Measurements from ENCODE around the gene TBC1D1. TPM values are rescaled to one million over a fixed set of nuclear protein-coding genes. Genes with fewer than 3 reads are reported as not detected.

Gene TBC1D1
- total RNA-seq, 4 donors from 2014 or later: 111 to 176 (median 142) TPM

DNA sequence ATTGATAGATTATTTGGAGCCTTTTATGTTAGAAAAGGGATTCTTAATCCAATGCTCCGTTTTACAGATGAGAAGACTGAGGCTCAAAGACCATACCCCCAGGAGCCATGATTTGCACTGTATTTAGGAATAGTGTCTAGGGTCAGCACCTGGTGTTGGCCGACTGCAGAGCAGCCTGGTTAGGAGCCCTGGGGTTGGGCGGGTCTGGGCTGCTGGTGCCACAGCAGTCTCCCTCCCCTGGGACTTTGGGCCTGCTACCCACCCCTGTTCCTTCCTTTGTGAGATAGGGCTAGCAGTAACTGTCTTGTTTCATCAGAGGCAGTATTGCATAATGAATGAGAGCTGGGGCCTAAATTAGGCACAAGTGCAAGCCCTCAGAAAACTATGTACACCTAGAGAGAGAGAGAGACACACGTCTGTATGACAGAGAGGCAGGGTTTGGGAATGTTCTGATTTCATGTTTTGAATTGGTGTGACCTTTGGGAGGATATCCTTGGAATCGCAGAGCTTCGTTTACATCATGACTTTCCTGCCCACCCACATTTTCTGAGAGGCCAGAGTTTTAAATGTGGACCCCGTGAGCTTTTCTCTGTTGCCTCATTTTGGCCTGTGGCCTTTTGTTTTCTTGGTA, 181.0 kb downstream of the TBC1D1 start:
- no peaks in the 10 kb centered on the region for H3K9me3 ChIP-seq
- H3K4me1 ChIP-seq: peaks cover 34 to 46% of the 10 kb centered on the region in 2 donors
- no peak overlapping the region for H3K4me3 ChIP-seq
- in situ Hi-C loops (cut with MboI; ENCODE audit: low sequenced_read_pairs in 4 of 4) (loop anchor here in 3 of 4 donors (10.0 to 25.0 kb wide), 5 partner anchors 103 to 665 kb away; no protein-coding TSS in a partner anchor), intact Hi-C loops (cut with DNase I; ENCODE audit: low total_unique reads) (loop anchor here (2.0 to 5.0 kb wide), 2 partner anchors 245 to 599 kb away; no protein-coding TSS in a partner anchor)
- TF ChIP-seq, protein P1, sequence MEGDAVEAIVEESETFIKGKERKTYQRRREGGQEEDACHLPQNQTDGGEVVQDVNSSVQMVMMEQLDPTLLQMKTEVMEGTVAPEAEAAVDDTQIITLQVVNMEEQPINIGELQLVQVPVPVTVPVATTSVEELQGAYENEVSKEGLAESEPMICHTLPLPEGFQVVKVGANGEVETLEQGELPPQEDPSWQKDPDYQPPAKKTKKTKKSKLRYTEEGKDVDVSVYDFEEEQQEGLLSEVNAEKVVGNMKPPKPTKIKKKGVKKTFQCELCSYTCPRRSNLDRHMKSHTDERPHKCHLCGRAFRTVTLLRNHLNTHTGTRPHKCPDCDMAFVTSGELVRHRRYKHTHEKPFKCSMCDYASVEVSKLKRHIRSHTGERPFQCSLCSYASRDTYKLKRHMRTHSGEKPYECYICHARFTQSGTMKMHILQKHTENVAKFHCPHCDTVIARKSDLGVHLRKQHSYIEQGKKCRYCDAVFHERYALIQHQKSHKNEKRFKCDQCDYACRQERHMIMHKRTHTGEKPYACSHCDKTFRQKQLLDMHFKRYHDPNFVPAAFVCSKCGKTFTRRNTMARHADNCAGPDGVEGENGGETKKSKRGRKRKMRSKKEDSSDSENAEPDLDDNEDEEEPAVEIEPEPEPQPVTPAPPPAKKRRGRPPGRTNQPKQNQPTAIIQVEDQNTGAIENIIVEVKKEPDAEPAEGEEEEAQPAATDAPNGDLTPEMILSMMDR (IDR thresholded peaks at IDR 0.05 in 4 of 5, conservative IDR thresholded peaks at IDR 0.05 in 1 of 5): no peak
- no peak for TF ChIP-seq POLR2A (IDR thresholded peaks at IDR 0.05)
- H3K27ac ChIP-seq: peak overlapping the region; percentile 1 to 73 (median 56)
- peak; percentile 82 to 96 for ATAC-seq
- peak in 1 of 2 donors; percentile 53 for DNase-seq
- H3K36me3 ChIP-seq: peaks cover 0 to 7% of the 10 kb centered on the region in 2 donors
- no peaks in the 10 kb centered on the region for H3K27me3 ChIP-seq

DNA sequence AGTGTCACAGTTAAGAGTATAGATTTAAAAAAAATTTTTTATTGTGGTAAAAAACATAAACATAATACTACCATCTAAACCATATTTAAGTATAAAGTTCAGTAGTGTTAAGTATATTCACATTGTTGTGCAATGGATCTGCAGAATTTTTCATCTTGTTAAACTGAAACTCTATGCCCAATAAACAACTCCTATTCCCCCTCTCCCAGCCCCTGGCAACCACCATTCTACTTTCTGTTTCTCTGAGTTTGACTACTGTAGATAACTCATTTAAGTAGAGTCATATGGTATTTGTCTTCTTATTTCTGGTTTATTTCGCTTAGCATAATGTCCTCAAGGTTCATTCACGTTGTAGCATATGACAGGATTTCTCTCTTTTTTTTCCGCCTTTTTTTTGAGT, 181.7 kb downstream of the TBC1D1 start:
- peaks cover 34 to 46% of the 10 kb centered on the region in 2 donors for H3K4me1 ChIP-seq
- no peak overlapping the region for H3K4me3 ChIP-seq
- intact Hi-C loops (cut with DNase I; ENCODE audit: low total_unique reads) (loop anchor here (5.0 kb wide), 1 partner anchor 245 kb away; no protein-coding TSS in a partner anchor), in situ Hi-C loops (cut with MboI; ENCODE audit: low sequenced_read_pairs in 4 of 4) (loop anchor here in 3 of 4 donors (10.0 to 25.0 kb wide), 5 partner anchors 102 to 665 kb away; no protein-coding TSS in a partner anchor)
- no peaks in the 10 kb centered on the region for H3K9me3 ChIP-seq
- no peaks in the 10 kb centered on the region for H3K27me3 ChIP-seq
- no peak for ATAC-seq
- H3K36me3 ChIP-seq: peaks cover 0 to 2% of the 10 kb centered on the region in 2 donors
- DNase-seq: no peak
- no peak for TF ChIP-seq POLR2A (IDR thresholded peaks at IDR 0.05)
- H3K27ac ChIP-seq: peak overlapping the region; percentile 1 to 73 (median 56)

DNA sequence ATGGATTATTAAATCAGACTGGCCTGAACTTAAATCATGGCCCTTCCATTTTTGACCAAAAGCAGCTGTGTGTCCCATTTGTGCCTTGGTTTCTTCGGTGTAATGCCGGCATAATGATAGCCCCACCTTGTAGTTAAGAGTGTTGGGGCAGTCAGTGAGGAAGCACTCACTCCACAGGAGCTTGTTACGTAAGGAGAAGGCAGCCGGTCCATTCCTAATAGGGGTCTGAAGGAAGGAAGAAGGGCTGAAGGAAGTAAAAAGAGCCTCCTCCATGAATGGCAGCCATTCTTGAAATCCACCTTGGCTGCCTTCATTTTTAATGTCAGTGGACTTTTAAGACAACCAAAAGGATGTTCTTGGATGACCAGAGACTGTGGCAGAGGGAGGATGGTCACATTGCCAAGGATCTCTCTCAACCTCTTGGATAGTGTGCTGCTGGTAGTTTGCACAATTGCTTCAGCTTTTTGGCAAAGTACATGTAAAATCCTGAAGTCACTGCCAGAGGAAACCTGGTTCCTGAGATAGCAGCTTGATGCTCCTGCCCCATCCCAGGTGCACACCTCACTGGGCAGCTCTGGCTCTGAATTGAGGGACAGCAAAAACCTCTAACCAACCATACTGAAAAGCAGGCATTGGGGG, 182.8 kb downstream of the TBC1D1 start:
- no peak for TF ChIP-seq POLR2A (IDR thresholded peaks at IDR 0.05)
- TF ChIP-seq, protein P1 (IDR thresholded peaks at IDR 0.05 in 4 of 5, conservative IDR thresholded peaks at IDR 0.05 in 1 of 5): no peak
- in situ Hi-C loops (cut with MboI; ENCODE audit: low sequenced_read_pairs in 4 of 4): loop anchor here in 3 of 4 donors (10.0 to 25.0 kb wide), 5 partner anchors 101 to 664 kb away; no protein-coding TSS in a partner anchor
- Histone ChIP-seq H3K36me3 (no peaks in the 10 kb centered on the region), H3K4me1 (peaks cover 34 to 50% of the 10 kb centered on the region in 2 donors), H3K4me3 (no peak overlapping the region), H3K27ac (peak overlapping the region; percentile 30 to 73 (median 68)), H3K27me3 (no peaks in the 10 kb centered on the region), H3K9me3 (no peaks in the 10 kb centered on the region)
- DNase-seq (no peak), ATAC-seq (no peak)
- intact Hi-C loops (cut with DNase I; ENCODE audit: low total_unique reads): loop anchor here (5.0 kb wide), 1 partner anchor 244 kb away; no protein-coding TSS in a partner anchor

DNA sequence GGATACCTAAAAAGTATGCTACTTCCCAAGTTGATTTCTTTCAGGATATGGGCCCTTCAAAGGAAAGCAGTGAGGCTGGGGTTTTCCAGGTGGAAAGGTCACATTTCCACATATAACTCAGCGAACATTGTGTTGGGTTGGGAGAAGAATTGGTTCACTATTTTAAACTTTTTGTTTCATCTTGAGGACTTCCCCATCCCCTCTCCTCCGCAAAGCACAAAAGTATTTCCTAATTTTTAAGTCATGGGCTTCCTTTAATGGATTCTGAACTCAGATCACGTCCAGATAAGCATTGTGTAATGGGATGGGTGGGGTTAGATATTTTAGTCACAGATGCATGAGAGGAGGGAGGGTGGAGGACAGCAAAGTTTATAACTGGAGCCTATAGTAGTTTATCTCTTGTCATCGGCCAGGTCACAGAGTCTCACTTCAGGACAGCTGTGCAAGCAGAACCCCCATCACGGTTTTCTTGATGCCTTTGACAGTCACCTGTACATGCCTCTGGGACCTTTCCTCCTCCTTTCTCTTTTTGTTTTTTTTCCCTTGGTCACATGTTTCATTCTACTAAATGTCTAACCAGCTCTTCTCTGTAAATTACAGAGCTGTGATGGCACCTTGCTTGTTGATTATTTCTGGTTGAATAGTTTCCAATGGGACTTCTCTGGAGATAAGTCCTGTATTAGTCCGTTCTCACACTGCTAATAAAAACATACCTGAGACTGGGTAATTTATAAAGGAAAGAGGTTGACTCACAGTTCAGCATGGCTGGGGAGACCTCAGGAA, 184.7 kb downstream of the TBC1D1 start:
- no peak for TF ChIP-seq POLR2A (IDR thresholded peaks at IDR 0.05)
- TF ChIP-seq, protein P1 (IDR thresholded peaks at IDR 0.05 in 4 of 5, conservative IDR thresholded peaks at IDR 0.05 in 1 of 5): no peak
- Histone ChIP-seq H3K27me3 (no peaks in the 10 kb centered on the region), H3K4me1 (peaks cover 36 to 50% of the 10 kb centered on the region in 2 donors), H3K36me3 (no peaks in the 10 kb centered on the region), H3K9me3 (no peaks in the 10 kb centered on the region), H3K27ac (peak overlapping the region; percentile 58 to 73 (median 68)), H3K4me3 (no peak overlapping the region)
- peak; percentile 60 to 65 for ATAC-seq
- in situ Hi-C loops (cut with MboI; ENCODE audit: low sequenced_read_pairs in 4 of 4): loop anchor here in 2 of 4 donors (10.0 kb wide), 3 partner anchors 99 to 659 kb away; no protein-coding TSS in a partner anchor
- no peak for DNase-seq
- intact Hi-C loops (cut with DNase I; ENCODE audit: low total_unique reads): loop anchor here (5.0 kb wide), 1 partner anchor 102 kb away; no protein-coding TSS in a partner anchor
